ENCODE data around the gene ZNF598. TPM values are rescaled to one million over a fixed set of nuclear protein-coding genes. Genes with fewer than 3 reads are reported as not detected.

Gene ZNF598
- total and polyA plus RNA-seq, 2 of the 13 experiments (the other 11 are each of a cell fraction or from before 2014, with no cell fraction given), result 13.5 to 14.2 TPM

DNA sequence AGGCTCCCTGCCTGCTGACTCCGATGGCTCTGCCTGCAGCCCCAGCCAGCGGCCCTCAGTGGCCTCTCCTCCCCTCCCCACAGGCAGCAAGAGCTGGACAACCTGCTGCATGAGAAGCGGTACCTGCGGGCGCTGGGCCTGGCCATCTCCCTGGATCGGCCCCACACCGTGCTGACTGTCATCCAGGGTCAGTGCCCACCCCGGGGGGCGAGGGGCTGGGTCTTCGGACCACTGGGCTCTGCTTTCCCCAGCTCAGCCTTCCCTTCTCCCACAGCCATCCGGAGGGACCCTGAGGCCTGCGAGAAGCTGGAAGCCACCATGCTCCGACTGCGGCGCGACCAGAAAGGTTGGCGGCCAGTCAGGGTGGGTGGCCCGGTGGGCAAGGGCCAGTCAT is 31.7 kb downstream of the ZNF598 start:
- Histone ChIP-seq H3K27ac (ENCODE audit: extremely low read length, insufficient read depth, low read length) (no peak overlapping the region), H3K36me3 (replicated peaks in 1 of 2; ENCODE audit: control insufficient read depth in 1 of 2, insufficient read depth in 2 of 2, low read length in 2 of 2) (peaks cover 21 to 34% of the 10 kb centered on the region in 2 experiments; a peak in 3 of 5 replicates), H2AFZ (ENCODE audit: low read length) (no peak overlapping the region), H3K9ac (ENCODE audit: insufficient read depth, low read depth, low read length) (no peak overlapping the region), H3K4me1 (ENCODE audit: insufficient read depth, low read length) (peaks cover 24% of the 10 kb centered on the region), H3K27me3 (ENCODE audit: control insufficient read depth in 1 of 2, insufficient read depth in 2 of 2, low read length in 2 of 2) (no peaks in the 10 kb centered on the region), H3K4me2 (ENCODE audit: low read depth, low read length) (no peak overlapping the region), H3K9me3 (ENCODE audit: low read length) (no peaks in the 10 kb centered on the region), H3K79me2 (ENCODE audit: insufficient read depth, low read length) (peaks cover 7% of the 10 kb centered on the region), H4K20me1 (ENCODE audit: insufficient read depth, low read length) (no peaks in the 10 kb centered on the region), H3K4me3 (replicated peaks in 1 of 3; ENCODE audit: insufficient read depth in 1 of 3, low read depth in 2 of 3, low read length in 3 of 3) (no peak overlapping the region)
- CTCF ChIA-PET (ENCODE audit: low intra/inter-chr PET ratio, low total read pairs), result no interaction called here
- no peak for ATAC-seq
- no TSS peak for BruUV-seq (replicated peaks)
- WGBS (ENCODE audit: low lambda C conversion rate), result 100% methylated on average over 2 of the region's 18 CpGs
- DNase-seq (ENCODE audit: low spot score), result no peak
- no peak for FAIRE-seq
- in situ Hi-C loops (cut with HindIII; ENCODE audit: extremely low pct_ligation_motif_present, low pct_unique_long_range_greater_than_20kb), result no loop called here
- intact Hi-C loops (cut with micrococcal nuclease; ENCODE audit: unreplicated experiment), result no loop called here
- POLR2A ChIA-PET, result interaction anchor here (0.6 to 1.4 kb wide), 3 partner anchors 13 to 145 kb away, joined by 3 to 6 read pairs (median 4); partner anchors contain the start of gene RPS2
- TF ChIP-seq, protein P1, sequence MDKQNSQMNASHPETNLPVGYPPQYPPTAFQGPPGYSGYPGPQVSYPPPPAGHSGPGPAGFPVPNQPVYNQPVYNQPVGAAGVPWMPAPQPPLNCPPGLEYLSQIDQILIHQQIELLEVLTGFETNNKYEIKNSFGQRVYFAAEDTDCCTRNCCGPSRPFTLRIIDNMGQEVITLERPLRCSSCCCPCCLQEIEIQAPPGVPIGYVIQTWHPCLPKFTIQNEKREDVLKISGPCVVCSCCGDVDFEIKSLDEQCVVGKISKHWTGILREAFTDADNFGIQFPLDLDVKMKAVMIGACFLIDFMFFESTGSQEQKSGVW (CRISPR knock-in tag; IDR thresholded peaks at IDR 0.05; ENCODE audit: borderline replicate concordance), result no peak
- peak; percentile 31; the same call in 1 of the 2 replicates for TF ChIP-seq RBFOX2 (IDR thresholded peaks at IDR 0.05; ENCODE audit: low read depth, low read length)

DNA sequence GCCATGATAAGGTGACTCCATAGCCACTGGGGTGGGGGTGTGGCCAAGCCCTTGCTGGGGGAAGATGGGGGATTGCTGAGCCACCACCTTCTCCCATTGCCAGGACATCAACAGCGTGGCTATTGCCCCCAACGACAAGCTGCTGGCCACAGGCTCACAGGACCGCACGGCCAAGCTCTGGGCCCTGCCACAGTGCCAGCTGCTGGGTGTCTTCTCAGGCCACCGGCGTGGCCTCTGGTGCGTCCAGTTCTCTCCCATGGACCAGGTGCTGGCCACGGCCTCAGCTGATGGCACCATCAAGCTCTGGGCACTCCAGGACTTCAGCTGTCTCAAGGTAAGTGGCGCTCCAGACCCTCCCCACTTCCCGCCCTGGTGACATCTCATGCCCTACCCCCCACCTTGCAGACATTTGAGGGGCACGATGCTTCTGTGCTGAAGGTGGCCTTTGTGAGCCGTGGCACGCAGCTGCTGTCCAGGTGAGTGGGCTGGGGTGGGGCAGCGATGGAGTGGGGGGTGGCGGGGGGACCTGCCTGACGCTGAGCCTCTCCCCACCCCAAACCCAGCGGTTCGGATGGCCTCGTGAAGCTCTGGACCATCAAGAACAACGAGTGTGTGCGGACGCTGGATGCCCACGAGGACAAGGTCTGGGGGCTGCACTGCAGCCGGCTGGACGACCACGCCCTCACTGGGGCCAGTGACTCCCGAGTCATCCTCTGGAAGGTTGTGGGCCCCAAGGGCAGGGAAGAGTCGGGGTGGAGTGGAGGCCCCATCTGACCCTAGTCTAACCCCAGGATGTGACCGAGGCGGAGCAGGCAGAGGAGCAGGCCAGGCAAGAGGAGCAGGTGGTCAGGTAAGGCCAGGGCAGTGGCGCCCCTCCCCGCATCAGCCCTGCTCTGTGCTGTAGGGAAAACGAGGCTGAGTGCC is 32.4 kb downstream of the ZNF598 start:
- ATAC-seq (no peak), FAIRE-seq (no peak), DNase-seq (ENCODE audit: low spot score) (no peak)
- H3K9me3 ChIP-seq (ENCODE audit: low read length), result no peaks in the 10 kb centered on the region
- H3K27ac ChIP-seq (ENCODE audit: extremely low read length, insufficient read depth, low read length), result no peak overlapping the region
- H3K27me3 ChIP-seq (ENCODE audit: control insufficient read depth in 1 of 2, insufficient read depth in 2 of 2, low read length in 2 of 2), result no peaks in the 10 kb centered on the region
- H2AFZ ChIP-seq (ENCODE audit: low read length), result no peak overlapping the region
- in situ Hi-C loops (cut with HindIII; ENCODE audit: extremely low pct_ligation_motif_present, low pct_unique_long_range_greater_than_20kb), result no loop called here
- H3K36me3 ChIP-seq (replicated peaks in 1 of 2; ENCODE audit: control insufficient read depth in 1 of 2, insufficient read depth in 2 of 2, low read length in 2 of 2), result peaks cover 21 to 34% of the 10 kb centered on the region in 2 experiments; a peak in 3 of 5 replicates
- BruUV-seq (replicated peaks), result no TSS peak
- H3K4me1 ChIP-seq (ENCODE audit: insufficient read depth, low read length), result peaks cover 20% of the 10 kb centered on the region
- no peaks in the 10 kb centered on the region for H4K20me1 ChIP-seq (ENCODE audit: insufficient read depth, low read length)
- no peak overlapping the region for H3K9ac ChIP-seq (ENCODE audit: insufficient read depth, low read depth, low read length)
- peaks cover 14% of the 10 kb centered on the region for H3K79me2 ChIP-seq (ENCODE audit: insufficient read depth, low read length)
- TF ChIP-seq POLR2AphosphoS2 (IDR thresholded peaks at IDR 0.05; ENCODE audit: low read depth, low read length), result no peak
- TF ChIP-seq, protein P2, sequence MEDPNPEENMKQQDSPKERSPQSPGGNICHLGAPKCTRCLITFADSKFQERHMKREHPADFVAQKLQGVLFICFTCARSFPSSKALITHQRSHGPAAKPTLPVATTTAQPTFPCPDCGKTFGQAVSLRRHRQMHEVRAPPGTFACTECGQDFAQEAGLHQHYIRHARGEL (CRISPR knock-in tag; IDR thresholded peaks at IDR 0.05), result no peak
- no peak for TF ChIP-seq ZNF879 (CRISPR knock-in tag; IDR thresholded peaks at IDR 0.05)
- TF ChIP-seq NCOA5 (CRISPR knock-in tag; IDR thresholded peaks at IDR 0.05), result no peak
- TF ChIP-seq SOX13 (IDR thresholded peaks at IDR 0.05), result no peak
- no peak for TF ChIP-seq SOX13 (CRISPR knock-in tag; conservative IDR thresholded peaks at IDR 0.05 in 1 of 2, IDR thresholded peaks at IDR 0.05 in 1 of 2)
- TF ChIP-seq, protein P3, sequence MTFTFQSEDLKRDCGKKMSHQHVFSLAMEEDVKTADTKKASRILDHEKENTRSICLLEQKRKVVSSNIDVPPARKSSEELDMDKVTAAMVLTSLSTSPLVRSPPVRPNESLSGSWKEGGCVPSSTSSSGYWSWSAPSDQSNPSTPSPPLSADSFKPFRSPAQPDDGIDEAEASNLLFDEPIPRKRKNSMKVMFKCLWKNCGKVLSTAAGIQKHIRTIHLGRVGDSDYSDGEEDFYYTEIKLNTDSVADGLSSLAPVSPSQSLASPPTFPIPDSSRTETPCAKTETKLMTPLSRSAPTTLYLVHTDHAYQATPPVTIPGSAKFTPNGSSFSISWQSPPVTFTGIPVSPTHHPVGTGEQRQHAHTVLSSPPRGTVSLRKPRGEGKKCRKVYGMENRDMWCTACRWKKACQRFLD (CRISPR knock-in tag; IDR thresholded peaks at IDR 0.05; ENCODE audit: borderline replicate concordance), result no peak
- no peak for TF ChIP-seq LCORL (IDR thresholded peaks at IDR 0.05)
- no peak for TF ChIP-seq LCORL (CRISPR knock-in tag; IDR thresholded peaks at IDR 0.05)
- TF ChIP-seq, protein P4, sequence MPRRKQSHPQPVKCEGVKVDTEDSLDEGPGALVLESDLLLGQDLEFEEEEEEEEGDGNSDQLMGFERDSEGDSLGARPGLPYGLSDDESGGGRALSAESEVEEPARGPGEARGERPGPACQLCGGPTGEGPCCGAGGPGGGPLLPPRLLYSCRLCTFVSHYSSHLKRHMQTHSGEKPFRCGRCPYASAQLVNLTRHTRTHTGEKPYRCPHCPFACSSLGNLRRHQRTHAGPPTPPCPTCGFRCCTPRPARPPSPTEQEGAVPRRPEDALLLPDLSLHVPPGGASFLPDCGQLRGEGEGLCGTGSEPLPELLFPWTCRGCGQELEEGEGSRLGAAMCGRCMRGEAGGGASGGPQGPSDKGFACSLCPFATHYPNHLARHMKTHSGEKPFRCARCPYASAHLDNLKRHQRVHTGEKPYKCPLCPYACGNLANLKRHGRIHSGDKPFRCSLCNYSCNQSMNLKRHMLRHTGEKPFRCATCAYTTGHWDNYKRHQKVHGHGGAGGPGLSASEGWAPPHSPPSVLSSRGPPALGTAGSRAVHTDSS (CRISPR knock-in tag; conservative IDR thresholded peaks at IDR 0.05), result no peak
- ChIA-PET POLR2A (interaction anchor here (1.1 kb wide), 1 partner anchor 12 kb away, joined by 6 read pairs; the partner anchor contains the start of gene RPS2), CTCF (ENCODE audit: low intra/inter-chr PET ratio, low total read pairs) (no interaction called here)
- no peak overlapping the region for H3K4me3 ChIP-seq (replicated peaks in 1 of 3; ENCODE audit: insufficient read depth in 1 of 3, low read depth in 2 of 3, low read length in 3 of 3)
- WGBS (ENCODE audit: low lambda C conversion rate), result 89% methylated on average over 10 of the region's 33 CpGs
- no peak overlapping the region for H3K4me2 ChIP-seq (ENCODE audit: low read depth, low read length)
- intact Hi-C loops (cut with micrococcal nuclease; ENCODE audit: unreplicated experiment), result no loop called here

Data from HepG2 (cell line).